GM12878 (cell line): ENCODE results near the gene SCYL1. TPM values are rescaled to one million over a fixed set of nuclear protein-coding genes. Genes with fewer than 3 reads are reported as not detected.

ENCODE experiments used
- ASH2L ChIP-seq: fragments of 300-600, 200-600 bp; sonication (generic); IDR thresholded peaks from 2 replicates; pipeline ENCODE4 v1.6.1; 2017; ENCODE audit warnings: low read depth, mild to moderate bottlenecking, borderline replicate concordance
- CBFB ChIP-seq: IDR thresholded peaks from 2 replicates; pipeline ENCODE4 v1.6.1; 2016; ENCODE audit warnings: antibody characterized with exemption, low read depth
- FOS ChIP-seq: IDR thresholded peaks from 3 replicates; pipeline ENCODE4 v1.6.1; 2011; ENCODE audit warnings: borderline replicate concordance; ENCODE audit not compliant: insufficient read length; ENCODE audit errors: extremely low read depth
- FOXM1 ChIP-seq: IDR thresholded peaks from 2 replicates; pipeline ENCODE4 v1.6.1; 2012; ENCODE audit warnings: low read depth, mild to moderate bottlenecking, inconsistent platforms, low read length, moderate library complexity
- GABPA ChIP-seq: IDR thresholded peaks from 2 replicates; pipeline ENCODE4 v1.6.1; 2014; ENCODE audit warnings: antibody characterized with exemption, low read depth, mild to moderate bottlenecking, inconsistent platforms
- HDGF ChIP-seq: fragments of 450-650 bp; IDR thresholded peaks from 2 replicates; pipeline ENCODE4 v1.6.1; 2016; ENCODE audit warnings: antibody characterized with exemption
- JUNB ChIP-seq: IDR thresholded peaks from 2 replicates; pipeline ENCODE4 v1.6.1; 2016; ENCODE audit warnings: antibody characterized with exemption, mild to moderate bottlenecking
- MXI1 ChIP-seq: fragments of 150-350 bp; IDR thresholded peaks from 2 replicates; pipeline ENCODE4 v1.6.1; 2011; ENCODE audit warnings: low read depth, mild to moderate bottlenecking, inconsistent platforms, low read length, improper control_type of control experiment
- NRF1 ChIP-seq: conservative IDR thresholded peaks from 2 replicates; pipeline ENCODE4 v1.6.1; 2011; ENCODE audit warnings: mild to moderate bottlenecking, low read depth, low read length, improper control_type of control experiment
- POLR2A ChIP-seq: IDR thresholded peaks from 2 replicates; pipeline ENCODE4 v1.6.1; 2011; ENCODE audit warnings: low read depth, mild to moderate bottlenecking, low read length
- POU2F2 ChIP-seq: IDR thresholded peaks from 3 replicates; pipeline ENCODE4 v1.6.1; 2011; ENCODE audit warnings: low read depth, mild to moderate bottlenecking, low read length, borderline replicate concordance
- TAF1 ChIP-seq: IDR thresholded peaks from 2 replicates; pipeline ENCODE4 v1.6.1; 2011; ENCODE audit warnings: mild to moderate bottlenecking, low read depth, low read length, borderline replicate concordance
- TBL1XR1 ChIP-seq: IDR thresholded peaks from 2 replicates; pipeline ENCODE4 v1.6.1; 2012; ENCODE audit warnings: low read depth, low read length, improper control_type of control experiment
- TCF3 ChIP-seq: IDR thresholded peaks from 2 replicates; pipeline ENCODE4 v1.6.1; 2012; ENCODE audit warnings: low read depth, mild to moderate bottlenecking, low read length, borderline replicate concordance; ENCODE audit not compliant: insufficient read depth
- ZBED1 ChIP-seq: IDR thresholded peaks from 2 replicates; pipeline ENCODE4 v1.6.1; 2016; ENCODE audit warnings: borderline replicate concordance
- ZZZ3 ChIP-seq: IDR thresholded peaks from 2 replicates; pipeline ENCODE4 v1.6.1; 2011; ENCODE audit warnings: low read depth; ENCODE audit not compliant: control insufficient read depth, insufficient read length
- polyA plus RNA-seq, 11 experiments: library from polyadenylated mRNA; depleted of rRNA in 4 of 11; unstranded in 6 of 11; stranded (reverse) in 5 of 11; fragments of >200 nt; fragmentation: Nextera tagmentation in 4 of 11; fragmentation: Illumina TruSeq in 1 of 11; extraction: Ambion mirVana in 4 of 11; extraction: Trizol in 1 of 11; gene quantifications; 1 replicate in 1 of 11; 2 replicates in 10 of 11; pipeline versions ENCODE4 v1.2.1 to v1.2.3, GENCODE V29; 2011 to 2016; ENCODE audit warnings: inconsistent platforms in 2 of 11, missing spikeins in 2 of 11, low read depth in 1 of 11
- total RNA-seq, 4 experiments: library from RNA; depleted of rRNA in 3 of 4; stranded (reverse); fragments of >200 nt in 3 of 4; fragmentation: Illumina TruSeq in 1 of 4; extraction: Trizol in 1 of 4; gene quantifications; 2 replicates each; pipeline versions ENCODE4 v1.2.1 to v1.2.3, GENCODE V29; 2013 to 2021
- TF ChIP-seq, protein P1 (sequence below): fragments of 450-650 bp; IDR thresholded peaks from 2 replicates; pipeline ENCODE4 v1.6.1; 2017; ENCODE audit warnings: mild to moderate bottlenecking
- TF ChIP-seq, protein P2 (sequence below): fragments of 450-650 bp; formaldehyde crosslinking; IDR thresholded peaks from 2 replicates; pipeline ENCODE4 v1.4.0; 2020; ENCODE audit warnings: mild to moderate bottlenecking, moderate library complexity
- TF ChIP-seq, protein P3 (sequence below): IDR thresholded peaks from 2 replicates; pipeline ENCODE4 v1.6.1; 2012; ENCODE audit warnings: low read depth, low read length, improper control_type of control experiment
- TF ChIP-seq, protein P4 (sequence below): IDR thresholded peaks from 2 replicates; pipeline ENCODE4 v1.6.1; 2012; ENCODE audit warnings: low read depth, low read length, improper control_type of control experiment
- TF ChIP-seq, protein P5 (sequence below): fragments of 450-650 bp; IDR thresholded peaks from 2 replicates; pipeline ENCODE4 v1.6.1; 2014; ENCODE audit warnings: mild to moderate bottlenecking
- TF ChIP-seq, protein P6 (sequence below): IDR thresholded peaks from 2 replicates; pipeline ENCODE4 v1.6.1; 2011; ENCODE audit warnings: low read depth, mild to moderate bottlenecking, low read length, moderate library complexity, borderline replicate concordance; ENCODE audit errors: extremely low read depth

SCYL1 gene
- total and polyA plus RNA-seq, 10 of the 15 experiments (the other 5 are each of a cell fraction or from before 2014, with no cell fraction given): 0.80 to 82.7 (median 51.2) TPM

DNA sequence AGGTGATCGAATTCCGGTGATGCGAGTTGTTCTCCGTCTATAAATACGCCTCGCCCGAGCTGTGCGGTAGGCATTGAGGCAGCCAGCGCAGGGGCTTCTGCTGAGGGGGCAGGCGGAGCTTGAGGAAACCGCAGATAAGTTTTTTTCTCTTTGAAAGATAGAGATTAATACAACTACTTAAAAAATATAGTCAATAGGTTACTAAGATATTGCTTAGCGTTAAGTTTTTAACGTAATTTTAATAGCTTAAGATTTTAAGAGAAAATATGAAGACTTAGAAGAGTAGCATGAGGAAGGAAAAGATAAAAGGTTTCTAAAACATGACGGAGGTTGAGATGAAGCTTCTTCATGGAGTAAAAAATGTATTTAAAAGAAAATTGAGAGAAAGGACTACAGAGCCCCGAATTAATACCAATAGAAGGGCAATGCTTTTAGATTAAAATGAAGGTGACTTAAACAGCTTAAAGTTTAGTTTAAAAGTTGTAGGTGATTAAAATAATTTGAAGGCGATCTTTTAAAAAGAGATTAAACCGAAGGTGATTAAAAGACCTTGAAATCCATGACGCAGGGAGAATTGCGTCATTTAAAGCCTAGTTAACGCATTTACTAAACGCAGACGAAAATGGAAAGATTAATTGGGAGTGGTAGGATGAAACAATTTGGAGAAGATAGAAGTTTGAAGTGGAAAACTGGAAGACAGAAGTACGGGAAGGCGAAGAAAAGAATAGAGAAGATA, 25.7 kb upstream of the SCYL1 start, which contains the start of gene MALAT1 (continued):
- TF ChIP-seq, protein P1, sequence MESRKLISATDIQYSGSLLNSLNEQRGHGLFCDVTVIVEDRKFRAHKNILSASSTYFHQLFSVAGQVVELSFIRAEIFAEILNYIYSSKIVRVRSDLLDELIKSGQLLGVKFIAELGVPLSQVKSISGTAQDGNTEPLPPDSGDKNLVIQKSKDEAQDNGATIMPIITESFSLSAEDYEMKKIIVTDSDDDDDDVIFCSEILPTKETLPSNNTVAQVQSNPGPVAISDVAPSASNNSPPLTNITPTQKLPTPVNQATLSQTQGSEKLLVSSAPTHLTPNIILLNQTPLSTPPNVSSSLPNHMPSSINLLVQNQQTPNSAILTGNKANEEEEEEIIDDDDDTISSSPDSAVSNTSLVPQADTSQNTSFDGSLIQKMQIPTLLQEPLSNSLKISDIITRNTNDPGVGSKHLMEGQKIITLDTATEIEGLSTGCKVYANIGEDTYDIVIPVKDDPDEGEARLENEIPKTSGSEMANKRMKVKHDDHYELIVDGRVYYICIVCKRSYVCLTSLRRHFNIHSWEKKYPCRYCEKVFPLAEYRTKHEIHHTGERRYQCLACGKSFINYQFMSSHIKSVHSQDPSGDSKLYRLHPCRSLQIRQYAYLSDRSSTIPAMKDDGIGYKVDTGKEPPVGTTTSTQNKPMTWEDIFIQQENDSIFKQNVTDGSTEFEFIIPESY: 0 out of 2 replicates have a peak, but pooled peaks have one; percentile 11
- TF ChIP-seq ASH2L (no peak), TCF3 (peak; percentile 98), NRF1 (no peak), JUNB (peak; percentile 47; the same call in 1 of the 2 replicates), POLR2A (peak; percentile 92), MXI1 (peak; percentile 56; the same call in 1 of the 2 replicates), FOS (no peak), ZZZ3 (no peak), TBL1XR1 (peak; percentile 92), CBFB (peak; percentile 100), ZBED1 (peak; percentile 100), GABPA (no peak), FOXM1 (no peak), TAF1 (peak; percentile 100), POU2F2 (peak; percentile 100), HDGF (no peak)
- TF ChIP-seq, protein P2, sequence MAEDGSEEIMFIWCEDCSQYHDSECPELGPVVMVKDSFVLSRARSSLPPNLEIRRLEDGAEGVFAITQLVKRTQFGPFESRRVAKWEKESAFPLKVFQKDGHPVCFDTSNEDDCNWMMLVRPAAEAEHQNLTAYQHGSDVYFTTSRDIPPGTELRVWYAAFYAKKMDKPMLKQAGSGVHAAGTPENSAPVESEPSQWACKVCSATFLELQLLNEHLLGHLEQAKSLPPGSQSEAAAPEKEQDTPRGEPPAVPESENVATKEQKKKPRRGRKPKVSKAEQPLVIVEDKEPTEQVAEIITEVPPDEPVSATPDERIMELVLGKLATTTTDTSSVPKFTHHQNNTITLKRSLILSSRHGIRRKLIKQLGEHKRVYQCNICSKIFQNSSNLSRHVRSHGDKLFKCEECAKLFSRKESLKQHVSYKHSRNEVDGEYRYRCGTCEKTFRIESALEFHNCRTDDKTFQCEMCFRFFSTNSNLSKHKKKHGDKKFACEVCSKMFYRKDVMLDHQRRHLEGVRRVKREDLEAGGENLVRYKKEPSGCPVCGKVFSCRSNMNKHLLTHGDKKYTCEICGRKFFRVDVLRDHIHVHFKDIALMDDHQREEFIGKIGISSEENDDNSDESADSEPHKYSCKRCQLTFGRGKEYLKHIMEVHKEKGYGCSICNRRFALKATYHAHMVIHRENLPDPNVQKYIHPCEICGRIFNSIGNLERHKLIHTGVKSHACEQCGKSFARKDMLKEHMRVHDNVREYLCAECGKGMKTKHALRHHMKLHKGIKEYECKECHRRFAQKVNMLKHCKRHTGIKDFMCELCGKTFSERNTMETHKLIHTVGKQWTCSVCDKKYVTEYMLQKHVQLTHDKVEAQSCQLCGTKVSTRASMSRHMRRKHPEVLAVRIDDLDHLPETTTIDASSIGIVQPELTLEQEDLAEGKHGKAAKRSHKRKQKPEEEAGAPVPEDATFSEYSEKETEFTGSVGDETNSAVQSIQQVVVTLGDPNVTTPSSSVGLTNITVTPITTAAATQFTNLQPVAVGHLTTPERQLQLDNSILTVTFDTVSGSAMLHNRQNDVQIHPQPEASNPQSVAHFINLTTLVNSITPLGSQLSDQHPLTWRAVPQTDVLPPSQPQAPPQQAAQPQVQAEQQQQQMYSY (CRISPR knock-in tag): peak; percentile 97; the same call in 1 of the 2 replicates
- TF ChIP-seq, protein P3, sequence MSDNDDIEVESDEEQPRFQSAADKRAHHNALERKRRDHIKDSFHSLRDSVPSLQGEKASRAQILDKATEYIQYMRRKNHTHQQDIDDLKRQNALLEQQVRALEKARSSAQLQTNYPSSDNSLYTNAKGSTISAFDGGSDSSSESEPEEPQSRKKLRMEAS: no peak
- TF ChIP-seq, protein P4, sequence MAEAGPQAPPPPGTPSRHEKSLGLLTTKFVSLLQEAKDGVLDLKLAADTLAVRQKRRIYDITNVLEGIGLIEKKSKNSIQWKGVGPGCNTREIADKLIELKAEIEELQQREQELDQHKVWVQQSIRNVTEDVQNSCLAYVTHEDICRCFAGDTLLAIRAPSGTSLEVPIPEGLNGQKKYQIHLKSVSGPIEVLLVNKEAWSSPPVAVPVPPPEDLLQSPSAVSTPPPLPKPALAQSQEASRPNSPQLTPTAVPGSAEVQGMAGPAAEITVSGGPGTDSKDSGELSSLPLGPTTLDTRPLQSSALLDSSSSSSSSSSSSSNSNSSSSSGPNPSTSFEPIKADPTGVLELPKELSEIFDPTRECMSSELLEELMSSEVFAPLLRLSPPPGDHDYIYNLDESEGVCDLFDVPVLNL: no peak
- TF ChIP-seq, protein P5, sequence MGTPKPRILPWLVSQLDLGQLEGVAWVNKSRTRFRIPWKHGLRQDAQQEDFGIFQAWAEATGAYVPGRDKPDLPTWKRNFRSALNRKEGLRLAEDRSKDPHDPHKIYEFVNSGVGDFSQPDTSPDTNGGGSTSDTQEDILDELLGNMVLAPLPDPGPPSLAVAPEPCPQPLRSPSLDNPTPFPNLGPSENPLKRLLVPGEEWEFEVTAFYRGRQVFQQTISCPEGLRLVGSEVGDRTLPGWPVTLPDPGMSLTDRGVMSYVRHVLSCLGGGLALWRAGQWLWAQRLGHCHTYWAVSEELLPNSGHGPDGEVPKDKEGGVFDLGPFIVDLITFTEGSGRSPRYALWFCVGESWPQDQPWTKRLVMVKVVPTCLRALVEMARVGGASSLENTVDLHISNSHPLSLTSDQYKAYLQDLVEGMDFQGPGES: 0 out of 2 replicates have a peak, but pooled peaks have one; percentile 20
- TF ChIP-seq, protein P6, sequence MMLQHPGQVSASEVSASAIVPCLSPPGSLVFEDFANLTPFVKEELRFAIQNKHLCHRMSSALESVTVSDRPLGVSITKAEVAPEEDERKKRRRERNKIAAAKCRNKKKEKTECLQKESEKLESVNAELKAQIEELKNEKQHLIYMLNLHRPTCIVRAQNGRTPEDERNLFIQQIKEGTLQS: no peak
